Measurements from ENCODE around the gene LDHA.
"Not testable (repeated sequence)": the region's sequence is repeated elsewhere in the genome, so short reads cannot be mapped to it uniquely, and the experiment has no call there.

LDHA gene

GRCh38 chr11:18394928-18395734, 768 bp downstream of the LDHA start:
- DNase-seq: peak; percentile 30

- peak; percentile 98 for DNase-seq
Observed at GRCh38 chr11:18395735-18396504, 1.6 kb downstream of the LDHA start.

- no peak for DNase-seq
Observed at GRCh38 chr11:18397921-18398320, 3.6 kb downstream of the LDHA start.

GRCh38 chr11:18401077-18401476, 6.7 kb downstream of the LDHA start:
- DNase-seq: not testable (repeated sequence)

GRCh38 chr11:18404062-18404461, 9.7 kb downstream of the LDHA start:
- no peak for DNase-seq

GRCh38 chr11:18407400-18407799, 13.0 kb downstream of the LDHA start:
- not testable (repeated sequence) for DNase-seq

GRCh38 chr11:18408558-18409291, 14.4 kb downstream of the LDHA start:
- no peak for DNase-seq

- DNase-seq: no peak
Observed at GRCh38 chr11:18416459-18416858, 22.1 kb downstream of the LDHA start.

GRCh38 chr11:18419040-18419439, 24.7 kb downstream of the LDHA start:
- no peak for DNase-seq

GRCh38 chr11:18420067-18420466, 25.7 kb downstream of the LDHA start:
- DNase-seq: no peak

- no peak for DNase-seq
Observed at GRCh38 chr11:18427240-18427639, 32.9 kb downstream of the LDHA start.

- no peak for DNase-seq
Observed at GRCh38 chr11:18429332-18429731, 35.0 kb downstream of the LDHA start.

GRCh38 chr11:18438691-18439090, 44.3 kb downstream of the LDHA start:
- DNase-seq: no peak

GRCh38 chr11:18449251-18449650, 54.9 kb downstream of the LDHA start:
- DNase-seq: no peak

- no peak for DNase-seq
Observed at GRCh38 chr11:18452927-18453326, 58.6 kb downstream of the LDHA start.

- no peak for DNase-seq
Observed at GRCh38 chr11:18455686-18456372, 61.5 kb downstream of the LDHA start, which contains the start of gene LDHAL6A. Gene LDHAL6A, plus strand, starts transcription at chr11:18455856. Its CDS starts 825 bp downstream, at chr11:18456681.

GRCh38 chr11:18457450-18457849, 63.1 kb downstream of the LDHA start:
- DNase-seq: no peak

Measured in activated CD4-positive, alpha-beta T cell treated with anti-CD3 and anti-CD28 coated beads, Interleukin-2, amount 50 U/mL, for 16 hours (primary cell).